HEK293 (cell line): ENCODE data around the gene FOXF2.

Experiments used
- BCL11A ChIP-seq: fragments of 450-650 bp; formaldehyde crosslinking; IDR thresholded peaks from 2 replicates; pipeline ENCODE4 v1.5.1; 2016; ENCODE audit warnings: low read depth, missing biosample characterization, missing genetic modification characterization
- GLIS1 ChIP-seq: fragments of 450-650 bp; formaldehyde crosslinking; IDR thresholded peaks from 2 replicates; pipeline ENCODE4 v1.5.1; 2016; ENCODE audit warnings: missing biosample characterization, missing genetic modification characterization
- GLIS2 ChIP-seq: fragments of 450-650 bp; formaldehyde crosslinking; IDR thresholded peaks from 2 replicates; pipeline ENCODE4 v1.5.1; 2016; ENCODE audit warnings: missing biosample characterization, missing genetic modification characterization
- HOXC10 ChIP-seq: sonication (generic); formaldehyde crosslinking; IDR thresholded peaks from 2 replicates; pipeline ENCODE4 v1.8.1; 2023; ENCODE audit warnings: mild to moderate bottlenecking, missing genetic modification reagents
- OVOL3 ChIP-seq: fragments of 450-650 bp; formaldehyde crosslinking; IDR thresholded peaks from 2 replicates; pipeline ENCODE4 v1.5.1; 2016; ENCODE audit warnings: missing biosample characterization, missing genetic modification characterization
- RBAK ChIP-seq: fragments of 450-650 bp; formaldehyde crosslinking; IDR thresholded peaks from 2 replicates; pipeline ENCODE4 v1.5.1; 2016; ENCODE audit warnings: missing biosample characterization, missing genetic modification characterization
- SCRT1 ChIP-seq: fragments of 450-650 bp; formaldehyde crosslinking; IDR thresholded peaks from 2 replicates; pipeline ENCODE4 v1.5.1; 2016; ENCODE audit warnings: missing biosample characterization, missing genetic modification characterization, borderline replicate concordance
- ZBTB21 ChIP-seq: fragments of 450-650 bp; formaldehyde crosslinking; IDR thresholded peaks from 2 replicates; pipeline ENCODE4 v1.5.1; 2017; ENCODE audit warnings: missing biosample characterization, missing genetic modification characterization
- ZBTB6 ChIP-seq: fragments of 450-650 bp; formaldehyde crosslinking; IDR thresholded peaks from 2 replicates; pipeline ENCODE4 v1.5.1; 2017; ENCODE audit warnings: missing biosample characterization, missing genetic modification characterization
- ZNF2 ChIP-seq: fragments of 450-650 bp; formaldehyde crosslinking; IDR thresholded peaks from 2 replicates; pipeline ENCODE4 v1.5.1; 2016; ENCODE audit warnings: missing biosample characterization, missing genetic modification characterization
- ZNF274 ChIP-seq, 2 experiments: fragments of 200-500 bp in 1 of 2; fragments of 450-650 bp in 1 of 2; sonication (Bioruptor generic) in 1 of 2; formaldehyde crosslinking in 1 of 2; IDR thresholded peaks; 2 replicates each; pipeline versions ENCODE4 v1.5.1 to v1.6.1; 2014 to 2016; ENCODE audit warnings: borderline replicate concordance in 1 of 2, inconsistent platforms in 1 of 2, low read length in 1 of 2, missing biosample characterization in 1 of 2, missing genetic modification characterization in 1 of 2
- ZNF292 ChIP-seq: fragments of 450-650 bp; formaldehyde crosslinking; IDR thresholded peaks from 2 replicates; pipeline ENCODE4 v1.5.1; 2016; ENCODE audit warnings: low read depth, missing biosample characterization, missing genetic modification characterization, borderline replicate concordance
- ZNF366 ChIP-seq: fragments of 450-650 bp; formaldehyde crosslinking; conservative IDR thresholded peaks from 2 replicates; pipeline ENCODE4 v1.5.1; 2016; ENCODE audit warnings: missing biosample characterization, missing genetic modification characterization
- ZNF394 ChIP-seq: fragments of 450-650 bp; formaldehyde crosslinking; IDR thresholded peaks from 2 replicates; pipeline ENCODE4 v1.5.1; 2016; ENCODE audit warnings: missing biosample characterization, missing genetic modification characterization, mild to moderate bottlenecking, moderate library complexity, borderline replicate concordance
- ZNF433 ChIP-seq: fragments of 450-650 bp; formaldehyde crosslinking; IDR thresholded peaks from 2 replicates; pipeline ENCODE4 v1.5.1; 2016; ENCODE audit warnings: missing biosample characterization, missing genetic modification characterization, low read depth
- ZNF514 ChIP-seq: fragments of 450-650 bp; formaldehyde crosslinking; IDR thresholded peaks from 2 replicates; pipeline ENCODE4 v1.5.1; 2016; ENCODE audit warnings: missing biosample characterization, missing genetic modification characterization
- ZNF629 ChIP-seq: fragments of 450-650 bp; formaldehyde crosslinking; IDR thresholded peaks from 2 replicates; pipeline ENCODE4 v1.5.1; 2017; ENCODE audit warnings: missing biosample characterization, missing genetic modification characterization
- ZNF837 ChIP-seq: fragments of 450-650 bp; formaldehyde crosslinking; IDR thresholded peaks from 2 replicates; pipeline ENCODE4 v1.5.1; 2016; ENCODE audit warnings: missing biosample characterization, missing genetic modification characterization
- TF ChIP-seq, protein P1 (sequence below): fragments of 450-650 bp; formaldehyde crosslinking; IDR thresholded peaks from 2 replicates; pipeline ENCODE4 v1.5.1; 2016; ENCODE audit warnings: missing biosample characterization, missing genetic modification characterization, low read depth
- TF ChIP-seq, protein P2 (sequence below): fragments of 450-650 bp; formaldehyde crosslinking; IDR thresholded peaks from 2 replicates; pipeline ENCODE4 v1.5.1; 2016; ENCODE audit warnings: missing biosample characterization, missing genetic modification characterization
- TF ChIP-seq, protein P3 (sequence below): fragments of 450-650 bp; formaldehyde crosslinking; IDR thresholded peaks from 2 replicates; pipeline ENCODE4 v1.5.0; 2017; ENCODE audit warnings: missing biosample characterization, missing genetic modification characterization, borderline replicate concordance

Gene FOXF2

GRCh38 chr6:1387876-1388629 lies 1.3 kb upstream of the FOXF2 start (continued):
- TF ChIP-seq HOXC10 (CRISPR knock-in tag) (no peak), ZNF292 (no peak), OVOL3 (tag by site-specific recombination) (no peak), GLIS1 (tag by site-specific recombination) (peak; percentile 97), ZNF837 (tag by site-specific recombination) (0 out of 2 replicates have a peak, but pooled peaks have one; percentile 74), BCL11A (tag by site-specific recombination) (no peak), ZNF366 (tag by site-specific recombination) (peak; percentile 76), ZNF274 (IDR thresholded peaks at IDR 0.05; ENCODE audit: low read length) (no peak), ZNF274 (tag by site-specific recombination; IDR thresholded peaks at IDR 0.05; ENCODE audit: borderline replicate concordance) (no peak), ZNF433 (tag by site-specific recombination) (no peak), RBAK (no peak), GLIS2 (peak; percentile 90), ZNF394 (tag by site-specific recombination) (no peak), ZBTB21 (tag by site-specific recombination) (no peak), ZNF2 (tag by site-specific recombination) (peak; percentile 62), ZBTB6 (no peak), ZNF629 (no peak), ZNF514 (tag by site-specific recombination) (no peak), SCRT1 (tag by site-specific recombination) (no peak)
- TF ChIP-seq, protein P1, sequence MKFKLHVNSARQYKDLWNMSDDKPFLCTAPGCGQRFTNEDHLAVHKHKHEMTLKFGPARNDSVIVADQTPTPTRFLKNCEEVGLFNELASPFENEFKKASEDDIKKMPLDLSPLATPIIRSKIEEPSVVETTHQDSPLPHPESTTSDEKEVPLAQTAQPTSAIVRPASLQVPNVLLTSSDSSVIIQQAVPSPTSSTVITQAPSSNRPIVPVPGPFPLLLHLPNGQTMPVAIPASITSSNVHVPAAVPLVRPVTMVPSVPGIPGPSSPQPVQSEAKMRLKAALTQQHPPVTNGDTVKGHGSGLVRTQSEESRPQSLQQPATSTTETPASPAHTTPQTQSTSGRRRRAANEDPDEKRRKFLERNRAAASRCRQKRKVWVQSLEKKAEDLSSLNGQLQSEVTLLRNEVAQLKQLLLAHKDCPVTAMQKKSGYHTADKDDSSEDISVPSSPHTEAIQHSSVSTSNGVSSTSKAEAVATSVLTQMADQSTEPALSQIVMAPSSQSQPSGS (tag by site-specific recombination), result no peak
- TF ChIP-seq, protein P2, sequence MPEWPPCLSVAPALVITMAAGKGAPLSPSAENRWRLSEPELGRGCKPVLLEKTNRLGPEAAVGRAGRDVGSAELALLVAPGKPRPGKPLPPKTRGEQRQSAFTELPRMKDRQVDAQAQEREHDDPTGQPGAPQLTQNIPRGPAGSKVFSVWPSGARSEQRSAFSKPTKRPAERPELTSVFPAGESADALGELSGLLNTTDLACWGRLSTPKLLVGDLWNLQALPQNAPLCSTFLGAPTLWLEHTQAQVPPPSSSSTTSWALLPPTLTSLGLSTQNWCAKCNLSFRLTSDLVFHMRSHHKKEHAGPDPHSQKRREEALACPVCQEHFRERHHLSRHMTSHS, result no peak
- TF ChIP-seq, protein P3, sequence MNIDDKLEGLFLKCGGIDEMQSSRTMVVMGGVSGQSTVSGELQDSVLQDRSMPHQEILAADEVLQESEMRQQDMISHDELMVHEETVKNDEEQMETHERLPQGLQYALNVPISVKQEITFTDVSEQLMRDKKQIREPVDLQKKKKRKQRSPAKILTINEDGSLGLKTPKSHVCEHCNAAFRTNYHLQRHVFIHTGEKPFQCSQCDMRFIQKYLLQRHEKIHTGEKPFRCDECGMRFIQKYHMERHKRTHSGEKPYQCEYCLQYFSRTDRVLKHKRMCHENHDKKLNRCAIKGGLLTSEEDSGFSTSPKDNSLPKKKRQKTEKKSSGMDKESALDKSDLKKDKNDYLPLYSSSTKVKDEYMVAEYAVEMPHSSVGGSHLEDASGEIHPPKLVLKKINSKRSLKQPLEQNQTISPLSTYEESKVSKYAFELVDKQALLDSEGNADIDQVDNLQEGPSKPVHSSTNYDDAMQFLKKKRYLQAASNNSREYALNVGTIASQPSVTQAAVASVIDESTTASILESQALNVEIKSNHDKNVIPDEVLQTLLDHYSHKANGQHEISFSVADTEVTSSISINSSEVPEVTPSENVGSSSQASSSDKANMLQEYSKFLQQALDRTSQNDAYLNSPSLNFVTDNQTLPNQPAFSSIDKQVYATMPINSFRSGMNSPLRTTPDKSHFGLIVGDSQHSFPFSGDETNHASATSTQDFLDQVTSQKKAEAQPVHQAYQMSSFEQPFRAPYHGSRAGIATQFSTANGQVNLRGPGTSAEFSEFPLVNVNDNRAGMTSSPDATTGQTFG (tag by site-specific recombination), result no peak
